SK-N-SH (cell line): ENCODE results near the gene DMRTB1. TPM values are rescaled to one million over a fixed set of nuclear protein-coding genes. Genes with fewer than 3 reads are reported as not detected.
A peak's percentile ranks its signal among the peaks of the same experiment; 100 is the strongest.

Experiments used
- CTCF ChIA-PET: fragments of 300-600, 350-600 bp; formaldehyde crosslinking; extraction: SDS; loops from one replicate; lab custom pipeline; 2021; lab: Yijun Ruan, JAX
- POLR2A ChIA-PET: fragments of 350-600 bp; sonication (Branson Sonifier 250); formaldehyde crosslinking; extraction: SDS; loops from one replicate; lab custom pipeline; 2020; ENCODE audit warnings: antibody characterized with exemption, inconsistent platforms; lab: Yijun Ruan, JAX
- DNase-seq: peaks from one replicate; pipeline ENCODE4 v3.0.0; 2012
- H2AFZ ChIP-seq: fragments of 200-600 bp; sonication (generic); 2 replicates; pipeline ENCODE4 v1.8.1; 2016; ENCODE audit warnings: antibody characterized with exemption, mild to moderate bottlenecking, low read depth
- H3F3A ChIP-seq: fragments of 200-600 bp; sonication (generic); replicated peaks from 2 replicates; pipeline ENCODE3; 2016; ENCODE audit warnings: antibody characterized with exemption, mild to moderate bottlenecking; ENCODE audit not compliant: insufficient read depth
- H3K27ac ChIP-seq, 2 experiments: fragments of 200-500 bp in 1 of 2; fragments of 200-600 bp in 1 of 2; sonication (Bioruptor generic) in 1 of 2; sonication (generic), shearing (Covaris generic) in 1 of 2; 2 replicates each; pipeline versions ENCODE4 v1.5.1 to v1.6.1; 2014 to 2016; ENCODE audit warnings: low read depth in 2 of 2, inconsistent platforms in 1 of 2, low read length in 1 of 2, mild to moderate bottlenecking in 1 of 2, mixed read lengths in 1 of 2
- H3K27me3 ChIP-seq: fragments of 200-600 bp; sonication (generic), shearing (Covaris generic); 2 replicates; pipeline ENCODE4 v1.6.1; 2016; ENCODE audit warnings: mixed run types; ENCODE audit not compliant: insufficient read depth
- H3K36me3 ChIP-seq, 2 experiments: fragments of 200-500 bp in 1 of 2; fragments of 200-600 bp in 1 of 2; sonication (Bioruptor generic) in 1 of 2; sonication (generic) in 1 of 2; replicated peaks in 1 of 2; 2 replicates each; pipeline versions ENCODE3 to v1.5.1; 2014 to 2016; ENCODE audit warnings: low read length in 1 of 2, mild to moderate bottlenecking in 1 of 2; ENCODE audit not compliant: insufficient read depth in 2 of 2, control insufficient read depth in 1 of 2
- H3K4me1 ChIP-seq, 2 experiments: fragments of 200-500 bp in 1 of 2; fragments of 200-600 bp in 1 of 2; sonication (Bioruptor generic) in 1 of 2; sonication (generic), shearing (Covaris generic) in 1 of 2; 2 replicates each; pipeline versions ENCODE4 v1.5.1 to v1.6.1; 2014 to 2016; ENCODE audit warnings: low read depth in 1 of 2, low read length in 1 of 2, mixed run types in 1 of 2; ENCODE audit not compliant: insufficient read depth in 2 of 2, control insufficient read depth in 1 of 2
- H3K4me2 ChIP-seq: fragments of 200-600 bp; sonication (generic), shearing (Covaris generic); 2 replicates; pipeline ENCODE4 v1.6.1; 2017; ENCODE audit warnings: mixed run types
- H3K4me3 ChIP-seq, 2 experiments: fragments of 200-500 bp in 1 of 2; fragments of 200-600 bp in 1 of 2; sonication (Bioruptor generic) in 1 of 2; sonication (generic), shearing (Covaris generic) in 1 of 2; 2 replicates each; pipeline versions ENCODE4 v1.5.1 to v1.8.1; 2014 to 2016; ENCODE audit warnings: low read depth in 2 of 2, inconsistent platforms in 1 of 2, low read length in 1 of 2, mild to moderate bottlenecking in 1 of 2, mixed read lengths in 1 of 2, moderate library complexity in 1 of 2
- H3K79me2 ChIP-seq: fragments of 200-600 bp; sonication (generic); 2 replicates; pipeline ENCODE4 v1.8.1; 2017; ENCODE audit warnings: mild to moderate bottlenecking; ENCODE audit not compliant: insufficient read depth
- H3K9ac ChIP-seq: fragments of 200-600 bp; sonication (generic); 2 replicates; pipeline ENCODE4 v1.6.1; 2017; ENCODE audit warnings: mixed run types
- H3K9me2 ChIP-seq: fragments of 200-600 bp; sonication (generic); 2 replicates; pipeline ENCODE4 v1.6.1; 2017; ENCODE audit warnings: mixed run types
- H3K9me3 ChIP-seq: fragments of 200-600 bp; sonication (generic); 2 replicates; pipeline ENCODE4 v1.6.1; 2017; ENCODE audit warnings: mixed run types, mild to moderate bottlenecking, moderate library complexity
- H4K20me1 ChIP-seq: fragments of 200-600 bp; sonication (generic); 2 replicates; pipeline ENCODE4 v1.6.1; 2017; ENCODE audit warnings: mild to moderate bottlenecking, mixed run types; ENCODE audit not compliant: insufficient read depth
- ELF1 ChIP-seq: IDR thresholded peaks from 2 replicates; pipeline ENCODE4 v1.4.0; 2012
- EP300 ChIP-seq, 2 experiments: IDR thresholded peaks; 2 replicates each; pipeline versions ENCODE4 v1.4.0 to v1.6.1; 2012; ENCODE audit warnings: borderline replicate concordance in 1 of 2, low read depth in 1 of 2, low read length in 1 of 2
- FOXJ3 ChIP-seq: sonication (generic); formaldehyde crosslinking; IDR thresholded peaks from 2 replicates; pipeline ENCODE4 v1.5.1; 2020; ENCODE audit warnings: mild to moderate bottlenecking, missing genetic modification reagents
- MXI1 ChIP-seq: IDR thresholded peaks from 2 replicates; pipeline ENCODE4 v1.6.1; 2012; ENCODE audit warnings: mild to moderate bottlenecking, low read depth, low read length, improper control_type of control experiment
- NFIC ChIP-seq: IDR thresholded peaks from 2 replicates; pipeline ENCODE4 v1.4.0; 2012; ENCODE audit warnings: borderline replicate concordance
- POLR2AphosphoS5 ChIP-seq: IDR thresholded peaks from 2 replicates; pipeline ENCODE4 v1.6.1; 2012; ENCODE audit warnings: low read depth, low read length
- RFX5 ChIP-seq: IDR thresholded peaks from 2 replicates; pipeline ENCODE4 v1.6.1; 2012; ENCODE audit warnings: mild to moderate bottlenecking, improper control_type of control experiment, low read length
- RXRA ChIP-seq: IDR thresholded peaks from 2 replicates; pipeline ENCODE4 v1.4.0; 2012; ENCODE audit warnings: low read depth, mild to moderate bottlenecking, borderline replicate concordance
- TAF1 ChIP-seq: IDR thresholded peaks from 2 replicates; pipeline ENCODE4 v1.6.1; 2012; ENCODE audit warnings: low read depth, mild to moderate bottlenecking, low read length, moderate library complexity, borderline replicate concordance
- WGBS: methylation state at CpG from one replicate; pipeline ENCODE4 v1.1.6; 2017; ENCODE audit warnings: low lambda C conversion rate; 5-methylcytosine and 5-hydroxymethylcytosine counted together
- polyA plus RNA-seq, 3 experiments: library from polyadenylated mRNA; depleted of rRNA; stranded (reverse); fragments of >200 nt; gene quantifications; 2 replicates each; pipeline ENCODE4 v1.2.3, GENCODE V29; 2012
- TF ChIP-seq, protein P1 (sequence below): IDR thresholded peaks from 2 replicates; pipeline ENCODE4; 2012
- TF ChIP-seq, protein P2 (sequence below): IDR thresholded peaks from 2 replicates; pipeline ENCODE4 v1.4.0; 2012; ENCODE audit warnings: low read depth, borderline replicate concordance

DMRTB1 gene
- polyA plus RNA-seq, 1 of the 3 experiments (the other 2 are of a cell fraction) = not detected

DNA sequence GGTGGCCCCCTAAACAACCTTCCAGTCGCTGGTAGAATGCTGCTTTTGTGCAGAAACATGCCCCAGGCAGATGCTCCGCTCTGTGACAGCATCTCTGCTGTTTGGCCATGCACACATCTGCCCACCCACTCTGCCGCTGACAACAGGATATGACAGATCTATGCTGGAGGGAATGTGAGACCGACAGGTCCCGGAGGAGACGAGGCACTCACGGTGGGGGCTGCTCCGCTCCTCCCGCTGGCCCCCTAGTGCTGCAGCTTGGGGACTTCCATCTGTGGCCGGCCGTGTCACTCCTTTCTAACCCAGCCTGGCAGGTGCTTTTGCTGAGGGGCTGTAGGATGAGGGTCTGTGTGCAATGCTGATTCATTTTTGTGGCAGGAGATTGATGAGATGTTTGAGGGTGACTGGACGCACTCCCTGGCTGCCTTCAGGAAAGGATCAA, 49.1 kb upstream of the DMRTB1 start (continued):
- TF ChIP-seq, protein P1, sequence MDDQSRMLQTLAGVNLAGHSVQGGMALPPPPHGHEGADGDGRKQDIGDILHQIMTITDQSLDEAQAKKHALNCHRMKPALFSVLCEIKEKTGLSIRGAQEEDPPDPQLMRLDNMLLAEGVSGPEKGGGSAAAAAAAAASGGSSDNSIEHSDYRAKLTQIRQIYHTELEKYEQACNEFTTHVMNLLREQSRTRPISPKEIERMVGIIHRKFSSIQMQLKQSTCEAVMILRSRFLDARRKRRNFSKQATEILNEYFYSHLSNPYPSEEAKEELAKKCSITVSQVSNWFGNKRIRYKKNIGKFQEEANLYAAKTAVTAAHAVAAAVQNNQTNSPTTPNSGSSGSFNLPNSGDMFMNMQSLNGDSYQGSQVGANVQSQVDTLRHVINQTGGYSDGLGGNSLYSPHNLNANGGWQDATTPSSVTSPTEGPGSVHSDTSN = peak; percentile 14; the same call in 1 of the 2 replicates
- TF ChIP-seq MXI1 (peak; percentile 69; the same call in 1 of the 2 replicates), TAF1 (no peak), RFX5 (no peak), EP300 (IDR thresholded peaks at IDR 0.05; ENCODE audit: borderline replicate concordance in 1 of 2, low read depth in 1 of 2, low read length in 1 of 2) (no peak; a peak in 1 of 4 replicates), RXRA (no peak), FOXJ3 (no peak), POLR2AphosphoS5 (no peak), NFIC (no peak)

DNA sequence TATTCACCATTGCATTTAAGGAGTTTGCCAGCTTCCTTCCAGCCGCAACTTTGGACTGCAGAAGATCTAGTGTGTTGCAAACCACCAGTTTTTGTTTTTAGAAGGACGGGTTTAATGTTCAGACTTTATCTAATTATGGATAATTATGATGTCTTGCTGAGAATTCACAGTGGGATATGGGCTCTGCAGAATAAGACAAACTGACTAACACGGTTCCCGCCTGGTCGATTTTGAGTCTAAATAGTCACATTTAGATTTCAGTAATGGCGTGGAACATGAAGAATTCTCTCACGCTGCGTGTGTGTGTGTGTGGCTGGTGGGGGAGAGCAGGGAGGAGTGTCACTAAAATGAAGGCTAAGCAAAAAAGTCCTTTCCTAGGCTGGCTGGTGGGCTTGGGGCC, 48.5 kb upstream of the DMRTB1 start:
- peak overlapping the region; percentile 62 for H3K4me2 ChIP-seq
- no peaks in the 10 kb centered on the region for H3K27me3 ChIP-seq
- 86% methylated on average over 8 of the region's 8 CpGs for WGBS
- TF ChIP-seq ELF1 (no peak), TAF1 (no peak)
- TF ChIP-seq, protein P2, sequence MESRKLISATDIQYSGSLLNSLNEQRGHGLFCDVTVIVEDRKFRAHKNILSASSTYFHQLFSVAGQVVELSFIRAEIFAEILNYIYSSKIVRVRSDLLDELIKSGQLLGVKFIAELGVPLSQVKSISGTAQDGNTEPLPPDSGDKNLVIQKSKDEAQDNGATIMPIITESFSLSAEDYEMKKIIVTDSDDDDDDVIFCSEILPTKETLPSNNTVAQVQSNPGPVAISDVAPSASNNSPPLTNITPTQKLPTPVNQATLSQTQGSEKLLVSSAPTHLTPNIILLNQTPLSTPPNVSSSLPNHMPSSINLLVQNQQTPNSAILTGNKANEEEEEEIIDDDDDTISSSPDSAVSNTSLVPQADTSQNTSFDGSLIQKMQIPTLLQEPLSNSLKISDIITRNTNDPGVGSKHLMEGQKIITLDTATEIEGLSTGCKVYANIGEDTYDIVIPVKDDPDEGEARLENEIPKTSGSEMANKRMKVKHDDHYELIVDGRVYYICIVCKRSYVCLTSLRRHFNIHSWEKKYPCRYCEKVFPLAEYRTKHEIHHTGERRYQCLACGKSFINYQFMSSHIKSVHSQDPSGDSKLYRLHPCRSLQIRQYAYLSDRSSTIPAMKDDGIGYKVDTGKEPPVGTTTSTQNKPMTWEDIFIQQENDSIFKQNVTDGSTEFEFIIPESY = no peak
- TF ChIP-seq, protein P1 = no peak
- H3K4me3 ChIP-seq = no peak overlapping the region
- H3K9me2 ChIP-seq = no peaks in the 10 kb centered on the region
- H4K20me1 ChIP-seq = no peaks in the 10 kb centered on the region
- no peaks in the 10 kb centered on the region for H3K9me3 ChIP-seq
- H3F3A ChIP-seq = peaks cover 22% of the 10 kb centered on the region
- ChIA-PET POLR2A (interaction anchor here (0.6 kb wide), 1 partner anchor 969 kb away, joined by 5 read pairs; no protein-coding TSS in a partner anchor), CTCF (interaction anchor here (0.7 to 3.7 kb wide), 3 partner anchors 18 to 132 kb away, joined by 3 to 22 read pairs (median 19); no protein-coding TSS in a partner anchor)
- no peak for DNase-seq
- H3K4me1 ChIP-seq = peaks cover 17 to 41% of the 10 kb centered on the region in 2 experiments; a peak in 3 of 4 replicates
- no peak overlapping the region for H2AFZ ChIP-seq
- H3K9ac ChIP-seq = no peak overlapping the region
- H3K27ac ChIP-seq = no peak overlapping the region
- no peaks in the 10 kb centered on the region for H3K36me3 ChIP-seq
- H3K79me2 ChIP-seq = no peaks in the 10 kb centered on the region
